GM19238 (cell line): ENCODE data around the gene RILPL2.
"Not testable (repeated sequence)": the region's sequence is repeated elsewhere in the genome, so short reads cannot be mapped to it uniquely, and the experiment has no call there.

ENCODE experiments used
- DNase-seq: peaks from one replicate; pipeline ENCODE4 v3.0.0; 2011; ENCODE audit warnings: low spot score; ENCODE audit not compliant: insufficient read length

RILPL2 gene

DNA sequence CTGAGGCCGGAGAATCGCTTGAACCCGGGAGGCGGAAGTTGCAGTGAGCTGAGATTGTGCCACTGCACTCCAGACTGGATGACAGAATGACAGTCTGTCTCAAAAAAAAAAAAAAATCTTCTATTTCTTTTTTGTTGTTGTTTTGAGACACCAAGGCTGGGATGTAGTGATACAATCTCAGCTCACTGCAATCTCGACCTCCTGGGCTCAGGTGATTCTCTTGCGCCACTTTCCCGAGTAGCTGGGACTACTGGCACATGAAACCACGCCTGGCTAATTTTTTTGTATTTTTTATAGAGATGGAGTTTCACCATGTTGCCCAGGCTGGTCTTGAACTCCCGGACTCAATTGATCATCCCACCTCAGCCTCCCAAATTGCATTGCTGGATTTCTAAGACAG is 14.2 kb upstream of the RILPL2 start:
- no peak for DNase-seq

DNA sequence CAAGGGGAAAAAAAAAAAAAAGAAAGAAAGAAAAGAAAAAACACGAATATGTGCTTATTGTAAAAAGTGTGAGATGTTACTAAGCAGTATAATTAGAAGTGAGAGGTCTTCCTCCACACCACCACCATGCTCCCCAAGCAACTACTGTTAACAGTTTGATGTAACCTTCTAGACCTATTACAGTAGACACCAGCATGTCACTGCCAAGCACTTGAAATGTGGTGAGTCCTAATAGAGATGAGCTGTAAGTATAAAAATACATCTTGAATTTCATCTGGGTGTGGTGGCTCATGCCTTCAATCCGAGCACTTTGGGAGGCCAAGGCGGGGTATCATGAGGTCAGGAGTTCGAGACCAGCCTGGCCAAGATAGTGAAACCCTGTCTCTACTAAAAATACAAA is 13.4 kb upstream of the RILPL2 start:
- DNase-seq, result no peak

DNA sequence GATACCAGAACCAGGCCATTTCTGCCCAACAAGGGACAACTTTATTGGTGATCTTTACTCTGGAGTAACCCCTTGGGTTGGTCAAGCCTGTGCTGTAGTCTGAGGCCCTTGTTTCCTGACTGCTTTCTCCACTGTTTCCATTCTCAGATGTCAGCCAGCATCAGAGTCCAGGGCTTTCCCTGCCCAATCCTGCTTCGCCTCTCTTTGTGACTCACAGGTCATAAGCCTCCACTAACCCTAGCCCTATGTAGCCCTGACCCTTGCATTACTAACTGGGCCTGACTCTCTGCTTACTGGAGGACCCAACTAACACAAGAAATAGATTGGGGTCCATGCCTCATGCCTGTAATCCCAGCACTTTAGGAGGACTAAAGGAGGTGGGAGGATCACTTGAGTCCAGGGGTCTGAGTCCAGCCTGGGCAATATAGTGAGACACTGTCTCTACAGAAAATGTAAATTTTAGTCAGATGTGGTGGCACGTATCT is 12.8 kb upstream of the RILPL2 start:
- no peak for DNase-seq

DNA sequence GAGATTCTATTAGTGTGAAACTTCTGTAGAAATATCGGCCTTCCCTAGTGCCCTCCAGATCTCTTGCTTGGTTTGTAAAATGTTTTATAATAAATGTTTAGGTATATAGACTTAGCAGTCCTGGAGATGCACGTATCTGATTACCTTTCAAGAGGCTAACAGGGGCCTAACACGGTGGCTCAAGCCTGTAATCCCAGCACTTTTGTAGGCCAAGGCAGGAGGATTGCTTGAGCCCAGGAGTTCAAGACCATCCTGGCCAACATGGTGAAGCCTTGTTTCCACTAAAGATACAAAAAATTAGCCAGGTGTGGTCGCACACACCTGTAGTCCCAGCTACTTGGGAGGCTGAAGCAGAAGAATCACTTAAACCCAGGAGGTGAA is 9.8 kb upstream of the RILPL2 start:
- no peak for DNase-seq

DNA sequence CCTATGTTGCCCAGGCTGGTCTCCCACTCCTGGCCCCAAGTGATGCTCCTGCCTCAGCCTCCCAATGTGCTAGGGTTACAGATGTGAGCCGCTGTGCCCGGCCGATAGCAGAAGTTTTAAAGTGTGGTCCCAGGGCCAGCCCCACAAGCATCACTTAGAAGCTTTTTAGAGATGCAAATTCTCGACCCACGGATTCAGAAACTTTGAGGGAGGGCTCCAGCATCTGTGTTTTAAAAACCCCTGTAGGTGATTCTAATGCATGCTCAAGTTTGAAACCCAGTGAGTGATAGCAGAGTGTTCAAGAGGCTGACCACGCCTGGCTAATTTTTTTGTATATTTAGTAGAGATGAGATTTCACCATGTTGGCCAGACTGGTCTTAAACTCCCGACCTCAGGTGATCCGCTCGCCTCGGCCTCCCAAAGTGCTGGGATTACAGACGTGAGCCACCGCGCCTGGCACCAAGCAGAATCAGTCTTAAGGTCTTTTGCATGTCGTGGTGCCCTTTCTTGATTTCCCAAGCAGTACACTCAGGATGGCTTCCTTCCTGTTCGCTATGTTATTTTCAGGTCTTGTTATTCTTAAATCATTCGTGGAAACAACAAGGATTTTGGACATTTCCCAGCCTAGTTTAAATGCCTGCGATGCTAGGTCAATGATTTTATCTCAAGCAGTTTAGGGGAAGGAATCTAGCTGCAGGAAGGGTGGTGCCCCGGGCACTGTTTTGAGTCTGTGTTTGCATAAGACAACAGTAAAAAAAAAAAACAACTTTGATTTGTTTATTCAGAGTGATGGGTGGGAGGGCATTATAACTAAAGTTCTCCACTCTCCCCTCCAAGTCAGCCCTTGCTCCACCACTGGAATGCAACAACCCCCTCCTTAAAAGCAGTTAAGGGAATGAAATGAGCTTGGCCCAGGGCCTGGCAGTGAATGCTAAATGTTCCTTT is 9.2 kb upstream of the RILPL2 start:
- no peak for DNase-seq

DNA sequence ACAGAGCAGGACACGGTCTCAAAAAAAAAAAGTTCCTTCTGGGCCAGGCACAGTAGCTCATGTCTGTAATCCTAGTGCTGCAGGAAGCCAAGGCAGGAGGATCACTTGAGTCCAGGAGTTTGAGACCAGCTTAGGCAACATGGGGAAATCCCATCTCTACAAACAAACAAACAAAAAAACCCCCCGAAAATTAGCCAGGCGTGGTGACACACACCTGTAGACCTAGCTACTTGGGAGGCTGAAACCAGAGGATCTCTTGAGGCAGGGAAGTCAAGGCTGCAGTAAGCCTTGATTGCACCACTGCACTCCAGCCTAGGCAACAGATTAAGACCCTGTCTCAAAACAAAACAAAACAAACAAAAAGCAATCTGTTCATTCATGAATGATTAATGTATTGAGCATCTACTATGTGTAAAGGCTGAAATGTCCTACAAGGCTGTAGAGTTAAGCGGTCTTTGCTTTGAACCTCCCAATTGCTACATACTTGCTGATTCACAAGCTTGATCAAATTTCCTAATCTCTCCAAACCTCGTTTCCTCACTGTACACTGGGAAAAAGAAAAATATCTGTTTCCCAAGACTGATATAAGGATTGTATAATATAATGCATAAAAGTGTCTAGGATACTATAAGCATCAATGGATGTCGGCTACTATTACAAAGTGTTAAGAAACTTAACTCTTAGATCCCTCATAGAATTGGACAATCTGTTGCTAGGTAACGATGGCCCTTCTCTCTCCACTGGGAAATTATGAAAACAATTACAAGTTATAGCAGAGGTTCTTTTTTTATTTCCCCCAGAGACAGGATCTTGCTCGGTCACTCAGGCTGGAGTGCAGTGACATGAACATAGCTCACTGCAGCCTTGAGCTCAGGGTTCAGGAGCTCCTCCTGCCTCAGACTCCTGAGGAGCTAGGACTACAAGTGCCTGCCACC is 7.9 kb upstream of the RILPL2 start:
- DNase-seq, result no peak

DNA sequence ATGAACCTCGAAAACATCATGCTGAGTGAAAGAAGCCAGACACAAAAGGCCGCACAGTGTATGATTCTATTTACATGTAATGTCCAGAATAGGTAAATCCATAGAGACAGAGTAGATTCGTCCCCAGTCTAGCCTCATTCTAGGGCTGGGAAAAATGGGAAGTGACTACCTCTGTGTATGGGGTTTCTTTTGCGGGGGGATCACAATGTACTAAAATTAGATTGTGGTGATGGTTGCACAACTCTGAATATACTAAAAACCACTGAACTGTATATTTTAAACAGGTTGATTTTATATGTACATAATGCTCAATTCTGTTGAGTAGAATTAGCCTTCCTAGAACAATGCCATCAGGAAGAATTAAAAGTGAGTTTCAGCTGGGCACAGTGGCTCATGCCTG is 6.3 kb upstream of the RILPL2 start:
- no peak for DNase-seq

DNA sequence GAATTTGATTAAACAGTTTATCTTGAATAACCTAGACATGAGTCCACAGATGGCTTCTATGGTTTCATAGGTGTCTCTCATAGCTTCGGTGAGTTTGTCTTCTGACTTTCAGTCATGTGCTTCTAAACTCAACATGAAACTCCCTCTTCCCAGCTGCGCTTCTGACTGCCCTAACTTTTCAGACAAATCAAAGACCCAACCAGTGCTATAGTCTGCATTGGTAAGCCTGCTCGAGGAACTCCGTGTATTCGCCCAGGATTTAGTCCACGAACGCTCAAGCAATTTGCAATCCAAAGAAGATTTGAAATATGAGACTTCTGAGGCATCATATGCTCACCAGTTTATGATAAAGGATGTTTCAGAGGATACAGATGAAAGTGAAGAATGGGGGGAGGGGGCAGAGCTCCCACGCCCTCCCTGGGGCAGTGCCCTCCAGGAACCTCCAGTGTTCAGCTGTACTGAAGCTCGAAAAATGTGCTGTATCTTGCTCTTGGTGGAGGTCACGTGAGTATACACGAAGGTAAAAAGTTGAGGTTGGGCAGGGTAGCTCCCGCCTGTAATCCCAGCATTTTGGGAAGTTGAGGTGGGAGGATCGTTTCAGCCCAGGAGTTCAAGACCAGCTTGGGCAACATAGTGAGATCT is 5.2 kb upstream of the RILPL2 start:
- peak; percentile 39 for DNase-seq

DNA sequence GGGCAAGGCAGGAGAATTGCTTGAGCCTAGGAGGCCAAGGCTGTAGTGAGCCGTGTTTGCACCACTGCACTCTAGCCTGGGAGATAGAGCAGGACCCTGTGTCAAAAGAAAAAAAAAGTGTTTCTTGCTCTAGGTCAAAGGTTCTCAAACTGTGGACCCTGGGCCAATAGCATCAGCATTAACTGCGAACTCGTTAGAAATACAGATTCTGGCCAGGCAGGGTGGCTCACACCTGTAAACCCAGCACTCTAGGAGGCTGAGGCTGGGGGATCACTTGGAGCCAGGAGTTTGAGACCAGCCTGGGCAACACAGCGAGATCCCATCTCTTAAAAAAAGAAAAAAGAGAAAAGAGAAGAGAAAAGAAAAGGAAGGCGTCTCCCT is 858 bp downstream of the RILPL2 start:
- no peak for DNase-seq

DNA sequence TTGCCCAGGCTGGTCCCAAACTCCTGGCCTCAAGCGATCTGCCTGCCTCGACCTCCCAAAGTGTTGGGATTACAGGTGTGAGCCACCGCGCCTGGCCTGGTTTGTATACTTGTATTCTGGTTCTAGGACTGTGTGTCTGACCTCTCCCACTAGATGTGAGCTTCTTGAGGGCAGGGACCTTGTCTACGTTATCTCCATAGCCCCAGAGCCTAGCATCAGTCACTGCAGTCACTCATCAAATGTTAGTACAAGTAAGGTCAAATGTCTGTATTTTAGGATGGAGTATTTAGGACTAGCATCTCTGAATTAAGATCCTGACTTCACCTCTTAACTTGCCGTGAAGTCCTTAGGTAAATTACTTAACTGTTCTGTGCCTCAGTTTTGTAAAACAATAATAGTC is 2.9 kb downstream of the RILPL2 start:
- DNase-seq, result no peak

DNA sequence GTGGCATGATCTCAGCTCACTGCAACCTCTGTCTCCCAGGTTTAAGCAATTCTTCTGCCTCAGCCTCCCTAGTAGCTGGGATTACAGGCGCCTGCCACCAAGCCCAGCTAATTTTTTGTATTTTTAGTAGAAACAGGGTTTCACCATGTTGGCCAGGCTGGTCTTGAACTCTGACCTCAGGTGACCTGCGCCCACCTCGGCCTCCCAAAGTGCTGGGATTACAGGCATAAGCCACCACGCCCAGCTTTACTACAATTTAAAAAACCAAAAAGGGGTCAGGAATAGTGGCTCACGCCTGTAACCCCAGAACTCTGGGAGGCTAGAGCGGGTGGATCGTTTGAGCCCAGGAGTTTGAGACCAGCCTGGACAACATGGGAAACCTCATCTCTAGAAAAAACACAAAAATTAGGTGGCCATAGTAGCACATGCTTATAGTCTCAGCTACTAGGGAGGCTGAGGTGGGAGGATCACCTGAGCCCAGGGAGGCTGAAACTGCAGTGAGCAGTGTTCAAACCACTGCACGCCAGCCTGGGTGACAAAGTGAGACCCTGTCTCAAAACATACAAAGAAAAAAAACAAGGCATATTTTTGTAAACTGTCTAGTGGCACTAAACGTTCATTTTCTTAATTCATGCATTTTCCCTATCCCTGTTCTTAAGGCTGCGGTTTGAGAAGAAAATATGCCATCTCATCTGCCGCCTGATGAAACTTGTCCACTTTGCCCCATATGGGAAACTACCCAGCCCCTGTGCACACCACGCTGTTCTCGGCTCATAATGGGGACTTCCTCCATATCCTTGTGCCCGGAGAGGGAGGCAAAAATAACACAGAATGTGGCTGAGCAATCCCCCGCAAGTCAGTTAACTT is 4.3 kb downstream of the RILPL2 start:
- not testable (repeated sequence) for DNase-seq

DNA sequence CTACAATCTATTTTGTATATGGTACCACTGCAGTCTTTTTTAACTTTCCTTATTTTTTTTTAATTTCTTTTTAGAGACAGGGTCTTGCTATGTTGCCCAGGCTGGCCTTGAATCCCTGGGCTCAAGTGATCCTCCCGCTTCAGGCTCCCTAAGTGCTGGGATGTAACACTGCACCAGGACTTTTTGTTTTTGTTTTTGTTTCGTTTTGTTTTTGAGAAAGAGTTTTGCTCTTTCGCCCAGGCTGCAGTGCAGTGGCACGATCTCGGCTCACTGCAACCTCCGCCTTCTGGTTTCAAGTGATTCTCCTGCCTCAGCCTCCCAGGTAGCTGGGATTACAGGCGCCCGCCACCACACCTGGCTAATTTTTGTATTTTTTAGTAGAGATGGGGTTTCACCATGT is 7.4 kb downstream of the RILPL2 start:
- DNase-seq, result not testable (repeated sequence)

DNA sequence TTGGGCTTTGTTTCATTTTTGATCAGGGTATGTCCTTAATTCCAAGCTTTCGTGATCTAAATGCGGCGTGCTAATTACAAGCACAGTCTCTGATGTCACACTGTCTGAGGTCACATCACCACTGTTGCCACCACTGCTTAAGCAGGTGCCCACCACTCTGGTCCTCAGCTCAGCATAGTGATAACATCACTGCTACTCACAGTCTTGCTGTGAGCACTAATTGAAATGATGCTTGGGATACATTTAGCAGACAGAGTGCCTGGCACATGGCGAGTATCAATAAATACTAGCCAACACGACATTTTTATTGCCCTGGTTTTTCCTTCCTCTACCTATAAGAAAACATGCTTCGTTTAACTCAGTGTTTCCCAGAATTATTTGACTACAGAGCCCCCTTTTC is 7.9 kb downstream of the RILPL2 start:
- DNase-seq, result no peak

DNA sequence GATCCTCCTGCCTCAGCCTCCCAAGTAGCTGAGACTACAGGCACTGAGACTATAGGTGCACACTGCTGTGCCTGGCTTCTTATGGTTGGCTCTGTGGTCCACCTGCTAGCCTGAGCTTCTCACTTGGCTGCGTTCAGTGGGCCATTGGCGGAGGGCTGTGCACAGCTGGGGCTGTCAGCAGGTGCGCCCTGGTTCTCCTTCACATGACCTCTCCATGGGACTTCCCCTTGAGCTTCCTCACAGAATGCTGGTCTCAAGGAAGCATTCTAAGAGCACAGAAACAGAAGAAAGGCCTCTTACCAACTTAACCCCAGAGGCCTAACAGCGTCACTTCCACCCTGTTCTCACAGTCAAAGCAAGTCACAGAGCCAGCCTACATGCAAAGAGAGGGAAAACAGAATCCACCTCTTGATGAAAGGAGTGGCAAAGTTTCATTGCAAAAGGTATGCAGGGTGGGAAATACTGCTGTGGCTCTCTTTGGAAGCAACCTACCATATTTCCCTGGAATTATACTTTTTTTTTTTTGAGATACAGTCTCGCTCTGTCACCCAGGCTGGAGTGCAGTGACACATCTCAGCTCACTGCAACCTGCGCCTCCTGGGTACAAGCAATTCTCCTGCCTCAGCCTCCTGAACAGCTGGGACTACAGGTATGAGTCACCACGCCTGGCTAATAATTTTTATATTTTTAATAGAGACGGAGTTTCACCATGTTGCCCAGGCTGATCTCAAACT is 9.3 kb downstream of the RILPL2 start:
- DNase-seq, result peak; percentile 79

DNA sequence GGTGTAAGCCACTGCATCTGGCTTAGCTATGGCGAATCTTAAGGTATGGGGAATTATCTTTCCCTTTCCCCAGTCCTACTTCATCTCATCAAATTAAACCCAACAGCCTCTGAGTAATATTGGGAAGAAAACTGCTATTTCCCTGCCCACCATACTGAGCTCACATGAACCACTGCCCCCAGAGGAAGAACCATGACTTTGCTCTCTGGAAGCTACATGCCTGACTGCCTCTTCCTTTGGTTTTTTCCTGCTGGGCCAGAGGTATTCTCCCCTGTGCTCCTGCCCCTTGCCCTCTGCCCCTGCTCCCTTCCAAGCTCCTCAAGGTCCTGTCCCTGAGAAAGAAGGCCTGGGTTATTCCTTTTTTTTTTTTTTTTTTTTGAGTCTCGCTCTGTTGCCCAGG is 15.2 kb downstream of the RILPL2 start:
- DNase-seq, result no peak

DNA sequence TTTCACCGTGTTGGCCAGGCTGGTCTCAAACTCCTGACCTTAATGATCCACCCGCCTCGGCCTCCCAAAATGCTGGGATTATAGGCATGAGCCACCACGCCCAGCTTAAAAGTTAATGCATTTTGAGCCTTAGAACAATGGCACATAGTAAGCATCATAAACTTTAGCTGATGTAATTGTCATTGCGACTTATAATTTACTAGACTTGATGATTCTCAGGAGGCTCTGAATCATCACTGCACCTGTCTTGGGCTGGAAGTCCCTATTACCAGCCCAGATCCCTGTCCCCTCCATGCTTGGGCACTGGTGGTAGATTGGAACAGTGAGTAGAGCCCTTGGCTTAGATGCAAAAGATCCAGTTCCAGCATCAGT is 26.5 kb downstream of the RILPL2 start:
- DNase-seq, result no peak

DNA sequence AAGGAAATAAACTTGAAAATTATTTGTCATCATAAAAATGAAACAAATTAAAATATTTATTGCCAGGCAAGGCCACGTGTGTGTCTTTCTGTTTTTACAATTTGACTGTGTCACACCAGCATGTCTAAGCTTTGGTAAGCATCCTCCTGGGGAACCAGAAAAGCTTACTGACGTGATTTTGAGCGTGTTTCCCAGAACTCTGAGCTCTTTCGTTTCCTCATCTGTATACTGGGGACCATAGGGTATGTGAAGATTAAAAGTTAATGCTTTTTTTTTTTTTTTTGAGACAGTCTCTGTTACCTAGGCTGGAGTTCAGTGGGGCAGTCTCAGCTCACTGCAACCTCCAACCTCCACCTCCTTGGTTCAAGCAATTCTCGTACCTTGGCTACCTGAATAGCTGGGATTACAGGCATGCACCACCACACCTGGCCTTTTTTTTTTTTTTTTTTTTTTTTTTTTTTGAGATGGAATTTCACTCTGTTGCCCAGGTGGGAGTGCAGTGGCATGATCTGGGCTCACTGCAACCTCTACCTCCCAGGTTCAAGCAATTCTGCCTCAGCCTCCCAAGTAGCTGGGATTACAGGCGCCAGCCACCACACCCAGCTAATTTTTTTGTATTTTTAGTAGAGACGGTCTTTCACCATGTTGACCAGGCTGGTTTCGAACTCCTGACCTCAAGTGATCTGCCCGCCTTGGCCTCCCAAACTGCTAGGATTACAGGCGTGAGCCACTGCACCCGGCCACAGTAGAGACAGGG is 27.0 kb downstream of the RILPL2 start:
- DNase-seq, result not testable (repeated sequence)

DNA sequence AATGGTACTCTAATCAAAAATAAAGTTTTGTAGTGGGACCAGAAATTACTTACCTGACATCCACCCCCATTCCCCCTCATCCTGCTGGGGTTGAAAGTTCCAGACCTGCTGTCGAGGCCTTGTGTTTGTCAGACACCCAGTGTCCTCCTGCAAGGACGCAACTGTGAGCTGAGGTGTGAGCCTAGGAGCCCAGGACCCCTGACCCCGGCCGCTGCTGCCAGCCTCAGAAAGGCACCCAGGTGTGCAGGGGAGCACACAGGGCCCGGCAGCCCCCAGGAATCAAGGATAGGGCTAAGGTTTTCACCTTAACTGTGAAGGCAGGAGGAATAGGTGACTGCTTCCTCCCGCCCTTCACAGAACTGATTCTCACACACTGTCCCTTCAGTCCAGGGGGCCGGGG is 27.9 kb downstream of the RILPL2 start:
- not testable (repeated sequence) for DNase-seq

DNA sequence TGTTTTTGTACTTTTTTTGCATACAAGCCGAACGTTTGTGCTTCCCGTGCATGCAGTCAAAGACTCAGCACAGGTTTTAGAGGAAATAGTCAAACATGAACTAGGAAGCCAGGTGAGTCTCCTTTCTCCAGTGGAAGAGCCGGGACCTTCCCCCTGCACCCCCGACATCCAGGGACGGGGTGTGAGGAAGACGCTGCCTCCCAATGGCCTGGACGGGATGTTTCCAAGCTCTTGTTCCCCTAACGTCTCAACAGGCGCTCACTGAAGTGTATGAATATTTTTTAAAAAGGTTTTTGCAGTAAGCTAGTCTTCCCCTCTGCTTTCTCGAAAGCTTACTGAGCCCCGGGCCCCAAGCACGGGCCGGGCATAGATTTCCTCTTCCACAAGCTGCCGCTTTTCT is 28.6 kb downstream of the RILPL2 start:
- DNase-seq, result not testable (repeated sequence)
